NCI-H526 (cell line): ENCODE results near the gene WDR89.
"Not testable (repeated sequence)": the region's sequence is repeated elsewhere in the genome, so short reads cannot be mapped to it uniquely, and the experiment has no call there.

Experiments
- DNase-seq, 2 experiments: peaks; one replicate each; lab custom pipeline; 2025; lab: John Stamatoyannopoulos, UW

WDR89 gene

GRCh38 chr14:63594455-63595372, 47.0 kb downstream of the WDR89 start:
- no peak for DNase-seq

- not testable (repeated sequence) for DNase-seq
These were observed 58.6 kb downstream of the WDR89 start for GRCh38 chr14:63583046-63583445.

- no peak for DNase-seq
These were observed 60.2 kb downstream of the WDR89 start for GRCh38 chr14:63581491-63581890.

GRCh38 chr14:63578300-63578699, 63.4 kb downstream of the WDR89 start:
- no peak for DNase-seq

- DNase-seq, result no peak
These were observed 68.1 kb downstream of the WDR89 start for GRCh38 chr14:63573581-63573980.

GRCh38 chr14:63565448-63565847, 76.2 kb downstream of the WDR89 start:
- no peak for DNase-seq

GRCh38 chr14:63564318-63564717, 77.4 kb downstream of the WDR89 start:
- DNase-seq, result no peak

GRCh38 chr14:63563370-63564026, 78.2 kb downstream of the WDR89 start:
- no peak for DNase-seq

GRCh38 chr14:63562405-63562804, 79.3 kb downstream of the WDR89 start:
- no peak for DNase-seq

GRCh38 chr14:63555572-63555971, 86.1 kb downstream of the WDR89 start:
- DNase-seq, result no peak

- no peak for DNase-seq
These were observed 90.3 kb downstream of the WDR89 start for GRCh38 chr14:63551332-63551731.

GRCh38 chr14:63547798-63548335, 93.8 kb downstream of the WDR89 start:
- no peak for DNase-seq
